ENCODE data around the gene CYTH4.
"Not testable (repeated sequence)": the region's sequence is repeated elsewhere in the genome, so short reads cannot be mapped to it uniquely, and the experiment has no call there.

Gene CYTH4

GRCh38 chr22:37312549-37313183 lies 30.4 kb downstream of the CYTH4 start:
- DNase-seq = no peak

DNA sequence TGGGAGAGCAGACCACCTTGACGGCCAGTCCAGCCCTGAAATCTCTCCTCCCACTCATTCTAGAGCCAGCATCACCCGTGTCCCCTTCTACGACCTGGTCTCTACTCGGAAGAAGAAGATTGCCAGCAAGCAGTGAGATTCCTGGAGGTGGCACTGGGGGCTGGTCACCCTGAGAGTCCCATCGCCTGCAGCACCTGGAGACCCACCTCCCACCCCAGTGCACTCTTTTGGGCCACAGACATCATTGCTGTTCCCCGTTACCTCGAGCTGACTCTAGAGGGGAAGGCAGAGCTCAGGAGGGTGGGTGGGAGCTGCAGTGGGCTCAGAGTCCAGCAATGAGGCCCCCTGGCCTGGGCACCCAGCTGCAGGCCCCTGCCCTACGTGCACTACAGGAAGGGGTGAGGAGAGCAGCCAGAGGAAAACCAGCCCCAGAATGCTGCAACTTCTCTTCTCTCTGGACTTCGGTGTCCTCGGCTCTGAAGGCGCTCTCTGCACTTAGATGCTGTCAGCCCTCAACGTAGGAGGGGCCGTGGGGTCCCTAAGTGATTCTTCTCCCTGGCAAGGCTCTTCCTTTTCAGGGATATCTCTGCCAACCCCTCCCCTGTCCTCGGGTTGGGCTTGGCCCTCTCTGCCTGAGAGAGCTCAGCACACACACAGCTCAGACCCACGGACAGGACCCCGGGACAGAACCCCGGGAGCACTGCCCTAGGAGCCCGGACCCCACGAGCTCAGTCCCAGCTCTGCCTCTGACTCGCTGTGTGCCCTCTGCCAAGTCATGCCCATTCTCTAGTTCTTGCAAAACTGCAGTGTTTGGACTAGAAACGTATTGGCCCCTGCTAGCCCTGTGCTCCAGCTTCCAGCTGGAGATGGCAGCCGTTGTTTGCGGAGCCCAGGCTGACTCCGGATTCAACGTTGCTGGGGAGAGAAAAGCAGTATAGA lies 31.3 kb downstream of the CYTH4 start:
- no peak for DNase-seq

GRCh38 chr22:37314315-37315074 lies 32.2 kb downstream of the CYTH4 start:
- DNase-seq = no peak

- DNase-seq = no peak
Observed at GRCh38 chr22:37316405-37316804, 34.1 kb downstream of the CYTH4 start.

GRCh38 chr22:37316875-37317371 lies 34.6 kb downstream of the CYTH4 start:
- peak; percentile 40 to 54 for DNase-seq

- DNase-seq = no peak
Observed at GRCh38 chr22:37317698-37318210, 35.4 kb downstream of the CYTH4 start.

- DNase-seq = no peak
Observed at GRCh38 chr22:37318364-37319109, 36.2 kb downstream of the CYTH4 start.

DNA sequence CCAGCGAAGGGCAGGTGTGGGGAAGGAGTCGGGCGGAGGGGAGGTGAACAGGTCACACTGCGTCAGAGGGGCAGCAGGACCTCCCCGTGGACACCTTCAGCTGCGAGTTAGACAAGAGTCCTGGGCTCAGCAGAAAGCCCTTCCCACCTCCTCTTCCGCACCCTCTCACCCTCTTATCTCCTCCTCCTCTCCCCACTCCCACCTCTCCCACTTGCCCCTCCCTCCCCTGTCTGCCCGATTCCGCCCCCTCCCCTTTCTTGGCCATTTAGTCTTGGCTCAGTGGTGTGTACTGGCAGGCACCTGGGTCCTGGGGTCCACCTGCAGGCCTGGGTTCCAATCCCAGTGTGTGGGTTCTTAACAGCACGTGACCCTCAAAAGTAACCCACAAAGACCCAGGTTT lies 37.2 kb downstream of the CYTH4 start:
- DNase-seq = no peak

DNA sequence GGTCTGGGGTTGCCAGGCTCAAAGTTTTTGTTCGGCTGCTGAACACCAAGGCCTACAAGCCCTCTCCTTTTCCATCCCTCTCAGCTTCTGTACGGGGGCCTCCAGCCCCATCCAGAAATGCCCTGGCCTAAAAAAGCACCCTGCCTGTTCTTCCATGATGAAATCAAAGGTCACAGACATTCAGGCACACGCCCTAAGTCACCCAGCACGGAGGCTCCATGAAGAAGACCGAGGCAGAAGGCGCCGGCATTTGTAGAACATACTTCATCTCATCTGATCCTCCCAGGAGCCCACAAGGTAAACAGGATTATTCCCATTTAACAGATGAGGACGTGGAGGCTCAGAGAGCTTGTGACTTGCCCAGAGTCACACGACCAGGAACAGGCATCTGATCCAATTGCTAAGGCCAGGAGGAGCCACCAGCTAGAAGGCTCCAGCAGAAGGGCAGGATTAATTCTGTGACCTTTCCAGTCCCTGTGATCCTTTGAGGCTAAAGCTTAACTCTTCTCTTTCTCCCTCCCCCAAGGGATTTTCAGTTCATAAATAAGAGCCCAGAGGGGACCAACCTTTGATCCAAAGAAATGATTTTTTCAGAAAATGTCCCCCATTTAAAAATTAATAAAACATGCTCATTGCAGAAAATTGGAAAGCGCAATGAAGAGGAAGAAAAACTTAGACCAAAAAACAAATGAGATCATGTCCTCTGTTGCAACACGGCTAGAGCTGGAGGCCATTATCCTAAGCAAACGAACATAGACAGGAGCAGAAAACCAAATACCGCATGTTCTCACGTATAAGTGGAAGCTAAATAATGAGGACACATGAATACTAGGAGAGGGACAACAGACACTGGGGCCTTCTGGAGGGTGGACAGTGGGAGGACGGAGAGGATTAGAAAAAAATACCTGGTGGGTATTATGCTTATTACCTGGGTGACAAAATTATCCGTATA lies 38.7 kb downstream of the CYTH4 start:
- no peak for DNase-seq

DNA sequence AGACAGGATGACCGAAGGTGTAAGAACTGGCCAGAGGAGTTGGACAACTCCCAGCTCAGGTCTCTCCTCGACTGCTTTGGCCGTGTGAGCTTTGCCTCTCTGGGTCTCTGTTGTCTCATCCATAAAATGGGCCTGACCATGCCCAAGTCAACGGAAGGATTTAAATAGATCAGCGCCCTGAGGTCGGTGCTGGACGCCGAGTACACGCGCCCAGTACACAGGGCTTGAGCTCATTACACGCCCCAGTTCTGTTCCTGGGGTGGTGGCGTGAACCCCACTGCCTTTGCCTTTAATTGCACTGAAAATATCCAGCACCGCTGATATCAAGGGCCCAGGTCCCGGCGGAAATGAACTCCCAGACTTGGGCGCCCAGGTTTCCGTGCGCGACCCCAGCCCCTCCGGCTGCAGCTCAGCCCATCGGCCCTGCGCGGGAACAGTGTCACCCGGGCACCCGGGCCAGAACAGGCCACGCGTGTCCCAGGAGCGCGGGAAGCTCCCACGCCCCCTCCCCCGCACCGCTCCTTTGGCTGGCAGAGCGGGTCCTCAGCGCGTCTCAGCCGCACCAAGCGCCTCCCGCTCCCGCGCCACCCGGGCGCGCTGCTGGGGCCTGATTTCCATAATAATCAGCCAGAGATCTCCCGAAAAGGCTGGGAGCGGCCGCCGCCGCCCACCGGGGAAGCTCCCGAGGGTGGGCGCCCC lies 42.2 kb downstream of the CYTH4 start:
- DNase-seq = no peak

- no peak for DNase-seq
Observed at GRCh38 chr22:37325039-37325395, 42.7 kb downstream of the CYTH4 start.

- DNase-seq = no peak
Observed at GRCh38 chr22:37326726-37327125, 44.4 kb downstream of the CYTH4 start.

GRCh38 chr22:37328017-37328416 lies 45.7 kb downstream of the CYTH4 start:
- DNase-seq = no peak

GRCh38 chr22:37328538-37329237 lies 46.4 kb downstream of the CYTH4 start:
- not testable (repeated sequence) for DNase-seq

DNA sequence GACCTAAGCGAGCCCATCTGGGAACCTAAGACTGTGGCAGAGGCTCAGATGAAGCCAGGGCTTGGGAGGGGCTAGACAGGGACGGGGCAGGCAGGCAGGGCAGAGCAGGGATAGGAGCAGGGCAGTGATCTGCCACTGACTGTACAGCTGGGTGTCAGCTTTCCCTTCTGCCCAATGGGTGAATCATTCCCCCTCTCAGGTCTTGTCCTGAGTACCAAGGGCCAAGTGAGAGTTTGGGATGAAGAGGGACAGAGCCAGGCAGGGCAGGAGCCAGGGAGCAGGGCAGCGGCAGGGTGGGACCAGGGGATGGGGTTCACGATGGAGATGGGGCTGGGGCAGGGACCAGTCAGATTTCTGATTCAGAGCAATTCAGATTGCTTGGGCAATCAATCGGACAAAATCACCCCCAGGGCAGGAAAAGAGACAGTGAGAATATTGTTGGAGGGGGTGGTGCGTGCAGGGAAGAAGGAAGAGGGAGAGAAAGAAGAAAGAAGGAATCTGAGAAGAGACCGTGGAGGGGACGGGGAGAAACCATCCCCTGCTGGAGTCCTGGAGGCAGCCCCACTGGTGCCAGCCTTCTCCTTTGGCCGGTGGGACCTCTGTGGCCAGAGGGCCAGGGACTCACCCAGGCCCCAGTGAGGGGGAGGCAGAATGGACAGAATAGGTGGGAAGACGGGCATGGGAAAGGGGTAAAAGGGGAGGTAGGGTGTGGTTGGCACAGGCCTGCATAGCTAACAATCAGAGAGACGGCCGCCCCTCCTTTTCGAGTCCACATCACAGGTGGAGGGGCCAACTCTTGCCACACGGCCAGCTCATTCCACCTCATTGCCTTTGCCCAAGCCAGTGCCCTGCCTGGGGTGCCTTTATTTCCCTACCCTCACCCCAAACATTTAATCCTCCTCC lies 47.2 kb downstream of the CYTH4 start:
- no peak for DNase-seq

DNA sequence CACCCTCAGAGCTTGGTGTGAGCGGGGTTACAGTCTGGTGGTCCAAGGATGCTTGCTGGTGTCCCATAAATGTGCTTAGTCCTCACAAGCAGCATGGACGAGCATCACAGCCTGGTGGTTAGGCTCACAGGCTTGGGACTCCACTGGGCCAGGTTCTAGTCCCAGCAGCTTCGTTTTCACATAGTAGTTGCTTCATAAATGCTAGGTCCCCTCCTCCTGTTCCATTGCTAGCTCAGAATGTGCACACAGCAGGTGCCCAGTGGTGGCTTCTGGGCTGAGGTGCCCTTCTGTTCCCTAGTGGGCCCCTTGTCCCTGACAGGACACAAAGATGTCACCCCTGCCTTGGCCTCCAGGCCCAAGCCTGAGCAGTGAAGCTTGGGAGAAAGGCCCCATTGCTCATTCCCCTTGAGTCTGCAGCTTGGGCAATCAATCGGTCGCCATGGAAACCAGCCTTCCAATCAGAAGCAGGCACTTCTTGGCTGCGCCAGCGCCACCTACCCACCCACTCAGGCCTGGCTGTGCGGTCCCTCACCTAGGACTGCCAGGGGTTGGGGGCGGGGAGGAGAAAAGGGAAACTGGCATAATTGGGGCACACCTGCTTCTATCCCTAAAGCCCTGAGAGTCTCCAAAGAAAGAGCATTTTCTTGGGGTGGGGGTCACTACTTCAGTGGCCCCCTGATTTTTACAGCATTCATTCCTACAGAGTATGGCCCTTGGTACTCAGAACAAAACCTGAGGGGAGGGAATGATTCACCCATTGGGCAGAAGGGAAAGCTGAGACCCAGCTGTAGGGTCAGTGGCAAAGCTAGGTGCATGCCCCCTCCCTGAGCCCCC lies 48.1 kb downstream of the CYTH4 start:
- peak in 1 of 2 experiments; percentile 22 for DNase-seq

GRCh38 chr22:37331034-37331428 lies 48.7 kb downstream of the CYTH4 start:
- no peak for DNase-seq
